Measurements from ENCODE around the gene RTEL1.
"Not testable (repeated sequence)": the region's sequence is repeated elsewhere in the genome, so short reads cannot be mapped to it uniquely, and the experiment has no call there.

The RTEL1 gene, protein sequence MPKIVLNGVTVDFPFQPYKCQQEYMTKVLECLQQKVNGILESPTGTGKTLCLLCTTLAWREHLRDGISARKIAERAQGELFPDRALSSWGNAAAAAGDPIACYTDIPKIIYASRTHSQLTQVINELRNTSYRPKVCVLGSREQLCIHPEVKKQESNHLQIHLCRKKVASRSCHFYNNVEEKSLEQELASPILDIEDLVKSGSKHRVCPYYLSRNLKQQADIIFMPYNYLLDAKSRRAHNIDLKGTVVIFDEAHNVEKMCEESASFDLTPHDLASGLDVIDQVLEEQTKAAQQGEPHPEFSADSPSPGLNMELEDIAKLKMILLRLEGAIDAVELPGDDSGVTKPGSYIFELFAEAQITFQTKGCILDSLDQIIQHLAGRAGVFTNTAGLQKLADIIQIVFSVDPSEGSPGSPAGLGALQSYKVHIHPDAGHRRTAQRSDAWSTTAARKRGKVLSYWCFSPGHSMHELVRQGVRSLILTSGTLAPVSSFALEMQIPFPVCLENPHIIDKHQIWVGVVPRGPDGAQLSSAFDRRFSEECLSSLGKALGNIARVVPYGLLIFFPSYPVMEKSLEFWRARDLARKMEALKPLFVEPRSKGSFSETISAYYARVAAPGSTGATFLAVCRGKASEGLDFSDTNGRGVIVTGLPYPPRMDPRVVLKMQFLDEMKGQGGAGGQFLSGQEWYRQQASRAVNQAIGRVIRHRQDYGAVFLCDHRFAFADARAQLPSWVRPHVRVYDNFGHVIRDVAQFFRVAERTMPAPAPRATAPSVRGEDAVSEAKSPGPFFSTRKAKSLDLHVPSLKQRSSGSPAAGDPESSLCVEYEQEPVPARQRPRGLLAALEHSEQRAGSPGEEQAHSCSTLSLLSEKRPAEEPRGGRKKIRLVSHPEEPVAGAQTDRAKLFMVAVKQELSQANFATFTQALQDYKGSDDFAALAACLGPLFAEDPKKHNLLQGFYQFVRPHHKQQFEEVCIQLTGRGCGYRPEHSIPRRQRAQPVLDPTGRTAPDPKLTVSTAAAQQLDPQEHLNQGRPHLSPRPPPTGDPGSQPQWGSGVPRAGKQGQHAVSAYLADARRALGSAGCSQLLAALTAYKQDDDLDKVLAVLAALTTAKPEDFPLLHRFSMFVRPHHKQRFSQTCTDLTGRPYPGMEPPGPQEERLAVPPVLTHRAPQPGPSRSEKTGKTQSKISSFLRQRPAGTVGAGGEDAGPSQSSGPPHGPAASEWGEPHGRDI (N-terminal part only)

DNA sequence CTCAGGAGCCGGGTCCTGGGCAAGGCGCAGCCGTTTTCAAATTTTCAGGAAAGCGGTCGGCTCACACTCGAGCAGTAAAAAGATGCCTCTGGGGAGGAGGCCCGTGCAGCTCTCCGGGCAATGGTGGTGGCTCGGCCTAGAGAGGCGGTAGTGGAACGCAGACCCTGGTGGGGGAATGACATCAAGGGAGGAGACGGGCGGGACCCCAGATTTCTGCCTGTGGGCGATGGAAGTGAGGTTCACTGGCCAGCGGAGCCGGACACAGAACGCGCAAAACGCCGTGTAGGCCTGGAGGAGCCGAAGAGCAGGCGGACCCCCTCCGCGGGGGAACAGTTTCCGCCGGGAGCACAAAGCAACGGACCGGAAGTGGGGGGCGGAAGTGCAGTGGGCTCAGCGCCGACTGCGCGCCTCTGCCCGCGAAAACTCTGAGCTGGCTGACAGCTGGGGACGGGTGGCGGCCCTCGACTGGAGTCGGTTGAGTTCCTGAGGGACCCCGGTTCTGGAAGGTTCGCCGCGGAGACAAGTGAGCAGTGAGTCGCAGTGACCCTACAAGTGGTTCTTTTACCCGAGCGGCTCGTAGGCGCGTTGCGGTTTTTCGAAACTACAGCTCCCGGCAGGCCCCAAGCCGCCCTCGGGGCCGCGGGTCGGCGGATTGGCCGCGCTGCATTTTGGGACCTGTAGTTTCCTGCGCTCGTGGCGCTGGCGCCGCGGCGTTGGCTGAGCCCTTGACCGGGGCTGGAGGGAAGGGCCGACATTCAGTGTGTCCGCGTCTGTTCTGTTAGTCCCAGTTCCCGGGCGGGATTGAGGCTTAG lies at the start of gene RTEL1:
RTEL1 (plus strand) TSS at position 376 of the 812 bp plus-strand sequence. CDS start 1,091 bp downstream, outside the sequence.
- DNase-seq (peak; percentile 91), ATAC-seq (peak; percentile 90)
- H3K27me3 Mint-ChIP-seq: no peaks in the 10 kb centered on the region
- no peaks in the 10 kb centered on the region for H3K9me3 Mint-ChIP-seq
- peak within 1 kb of the TSS; percentile 90 to 98 for H3K4me3 Mint-ChIP-seq
- H3K4me1 Mint-ChIP-seq: peaks cover 60% of the 10 kb centered on the region
- H3K27ac Mint-ChIP-seq: peak within 1 kb of the TSS; percentile 90 to 97

DNA sequence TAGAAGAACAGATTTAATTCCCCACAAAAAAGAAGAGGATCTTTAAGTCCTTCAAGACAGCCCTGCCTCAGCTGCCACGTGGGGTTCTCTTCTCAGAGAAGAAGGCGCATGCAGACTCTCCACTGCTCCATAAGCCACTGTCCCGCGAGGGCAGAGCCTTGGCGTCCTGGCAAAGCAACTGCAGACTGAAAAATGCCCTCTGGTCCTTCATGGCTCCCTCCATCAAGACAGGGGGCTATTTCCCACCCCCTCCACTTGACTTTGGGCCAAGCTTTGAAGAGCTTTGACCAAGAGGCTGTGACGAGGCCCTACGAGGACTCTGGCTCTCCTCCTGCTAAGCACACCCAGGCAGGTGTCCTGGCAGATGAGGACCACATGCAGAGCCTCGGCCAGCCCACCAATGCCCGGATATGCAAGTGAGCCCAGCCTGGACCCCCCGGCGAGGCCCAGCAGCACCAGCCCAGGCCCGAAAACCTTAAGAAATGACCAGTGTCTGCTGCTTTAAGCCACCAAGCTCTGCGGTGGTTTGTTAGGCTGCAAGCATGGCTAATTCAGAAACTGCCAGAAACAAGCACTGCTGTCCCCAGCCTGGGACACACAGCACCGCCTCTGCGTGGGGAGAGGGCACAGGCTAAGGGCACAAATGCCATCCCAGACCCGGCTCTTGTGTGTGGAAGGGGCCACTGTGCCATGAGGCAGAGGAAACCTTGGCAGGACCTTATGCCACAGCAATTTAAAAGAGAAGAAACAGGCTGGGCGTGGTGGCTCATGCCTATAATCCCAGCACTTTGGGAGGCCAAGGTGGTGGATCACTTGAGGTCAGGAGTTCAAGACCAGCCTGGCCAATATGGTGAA lies 47.3 kb upstream of the RTEL1 start:
- no peak for DNase-seq
- H3K27me3 Mint-ChIP-seq: no peaks in the 10 kb centered on the region
- no peak overlapping the region for H3K4me3 Mint-ChIP-seq
- no peak overlapping the region for H3K27ac Mint-ChIP-seq
- peaks cover 8% of the 10 kb centered on the region for H3K4me1 Mint-ChIP-seq
- no peak for ATAC-seq
- H3K9me3 Mint-ChIP-seq: no peaks in the 10 kb centered on the region

DNA sequence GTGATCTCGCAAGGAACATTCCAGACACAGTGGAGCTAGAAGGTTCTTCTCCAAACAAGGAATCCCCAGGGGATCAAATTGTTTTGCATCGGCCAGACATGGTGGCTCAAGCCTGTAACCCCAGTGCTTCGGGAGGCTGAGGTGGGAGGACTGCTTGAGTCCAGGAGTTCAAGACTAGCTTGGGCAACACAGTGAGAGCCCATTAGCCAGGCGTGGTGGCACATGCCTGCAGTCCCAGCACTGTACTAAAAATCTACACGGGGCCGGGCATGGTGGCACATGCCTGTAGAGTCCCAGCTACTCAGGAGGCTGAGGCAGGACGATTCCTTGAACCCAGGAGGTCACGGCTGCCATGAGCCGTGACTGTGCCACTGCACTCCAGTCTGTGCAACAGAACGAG lies 46.5 kb upstream of the RTEL1 start:
- ATAC-seq (no peak), DNase-seq (no peak)
- no peak overlapping the region for H3K4me3 Mint-ChIP-seq
- H3K27ac Mint-ChIP-seq: no peak overlapping the region
- no peaks in the 10 kb centered on the region for H3K9me3 Mint-ChIP-seq
- no peaks in the 10 kb centered on the region for H3K27me3 Mint-ChIP-seq
- H3K4me1 Mint-ChIP-seq: peaks cover 5% of the 10 kb centered on the region

DNA sequence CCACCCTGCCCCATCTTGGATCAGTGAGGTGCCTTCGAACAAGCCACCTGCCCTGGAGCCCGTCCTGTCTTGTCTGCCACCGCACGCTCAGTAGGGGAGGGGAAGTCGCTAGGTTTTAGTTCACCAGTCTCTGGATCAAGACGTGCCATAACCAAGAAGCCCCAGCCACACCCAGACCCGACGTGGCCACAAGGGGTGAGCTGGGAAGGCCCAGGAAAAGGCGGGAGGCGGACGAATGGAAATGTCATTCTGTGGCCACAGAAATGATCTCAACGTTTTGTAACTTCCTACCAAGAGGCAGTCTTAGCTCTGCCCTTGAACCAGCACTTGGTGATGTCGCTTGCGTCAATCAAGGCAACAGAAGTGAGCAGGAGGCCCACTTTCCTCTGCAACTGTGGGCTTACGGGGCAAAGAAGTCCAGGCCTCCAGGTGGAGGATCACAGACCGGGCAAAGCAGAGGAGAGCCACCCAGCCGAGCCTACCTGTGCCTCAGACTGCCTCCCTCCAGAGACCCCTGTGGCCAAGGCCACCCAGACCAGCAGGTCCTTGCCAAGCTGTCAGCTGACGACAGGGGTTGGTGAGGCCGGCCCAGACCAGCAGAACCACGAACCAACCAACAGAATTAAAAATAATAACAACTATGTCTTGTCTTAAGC lies 45.7 kb upstream of the RTEL1 start:
- no peaks in the 10 kb centered on the region for H3K4me1 Mint-ChIP-seq
- no peak overlapping the region for H3K27ac Mint-ChIP-seq
- no peaks in the 10 kb centered on the region for H3K9me3 Mint-ChIP-seq
- H3K4me3 Mint-ChIP-seq: no peak overlapping the region
- no peak for ATAC-seq
- no peak for DNase-seq
- H3K27me3 Mint-ChIP-seq: no peaks in the 10 kb centered on the region

DNA sequence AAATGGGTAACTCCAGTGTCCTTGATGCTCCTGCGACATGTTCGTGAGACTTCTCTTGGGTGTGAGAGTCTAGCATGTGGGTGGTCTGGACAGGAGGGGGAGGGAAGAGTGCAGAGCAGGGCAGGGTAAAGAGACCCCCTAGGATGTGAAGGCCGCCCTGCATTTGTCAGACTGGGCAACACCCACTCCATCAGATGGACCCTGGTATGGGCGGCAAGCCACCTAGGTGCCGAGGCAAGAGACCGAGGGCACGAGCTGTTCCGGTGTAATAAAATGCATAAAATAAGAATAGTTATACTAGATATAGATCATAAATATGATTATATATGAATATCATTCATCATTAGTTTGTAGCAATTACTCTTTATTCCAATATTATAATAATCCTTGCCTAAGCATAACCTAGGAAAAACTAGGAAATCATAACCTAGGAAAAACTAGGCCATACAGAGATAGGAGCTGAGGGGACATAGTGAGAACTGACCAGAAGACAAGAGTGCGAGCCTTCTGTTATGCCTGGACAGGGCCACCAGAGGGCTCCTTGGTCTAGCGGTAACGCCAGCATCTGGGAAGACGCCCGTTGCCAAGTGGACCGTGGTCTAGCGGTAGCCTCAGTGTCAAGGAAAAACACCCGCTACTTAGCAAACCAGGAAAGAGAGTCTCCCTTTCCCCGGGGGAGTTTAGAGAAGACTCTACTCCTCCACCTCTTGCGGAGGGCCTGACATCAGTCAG lies 44.1 kb upstream of the RTEL1 start:
- ATAC-seq, H3K9me3 Mint-ChIP-seq, DNase-seq, H3K4me1 Mint-ChIP-seq, H3K27me3 Mint-ChIP-seq, H3K4me3 Mint-ChIP-seq: not testable (repeated sequence)
- H3K27ac Mint-ChIP-seq: peak overlapping the region in 1 of 2 donors; percentile 77

DNA sequence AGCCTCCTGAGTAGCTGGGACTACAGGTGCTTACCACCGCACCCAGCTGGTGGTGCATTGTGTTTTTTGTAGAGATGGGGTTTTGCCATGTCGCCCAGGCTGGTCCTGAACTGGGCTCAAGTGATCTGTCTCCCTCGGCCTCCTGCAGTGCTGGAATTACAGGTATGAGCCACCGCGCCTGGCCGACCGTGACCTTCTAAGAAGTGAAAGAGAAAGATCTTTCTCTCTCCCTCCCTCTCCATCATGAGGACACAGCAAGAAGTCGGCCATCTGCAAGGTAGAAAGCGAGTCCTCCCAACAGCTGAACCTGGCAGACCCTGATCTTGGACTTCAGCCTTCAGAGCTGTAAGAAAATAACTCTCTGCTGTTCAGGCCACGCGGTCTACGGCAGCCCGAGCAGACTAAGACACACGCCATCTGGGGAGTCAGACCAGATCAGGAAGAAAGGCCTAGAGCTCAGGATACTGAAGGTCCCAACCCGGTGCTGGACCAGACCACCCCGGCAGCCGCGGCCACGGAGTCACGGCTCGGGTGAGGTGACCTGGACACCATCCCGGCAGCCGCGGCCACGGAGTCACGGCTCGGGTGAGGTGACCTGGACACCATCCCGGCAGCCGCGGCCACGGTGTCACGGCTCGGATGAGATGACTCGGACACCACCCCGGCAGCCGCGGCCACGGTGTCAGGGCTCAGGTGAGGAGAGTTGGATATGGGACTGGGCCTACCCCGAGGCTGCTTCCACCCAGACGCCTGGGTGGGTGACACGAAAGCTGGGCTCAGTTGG lies 40.8 kb upstream of the RTEL1 start:
- no peak for DNase-seq
- Mint-ChIP-seq H3K9me3 (no peaks in the 10 kb centered on the region), H3K4me1 (peaks cover 16% of the 10 kb centered on the region), H3K4me3 (no peak overlapping the region), H3K27me3 (no peaks in the 10 kb centered on the region), H3K27ac (peak overlapping the region in 1 of 2 donors; percentile 83)
- no peak for ATAC-seq

DNA sequence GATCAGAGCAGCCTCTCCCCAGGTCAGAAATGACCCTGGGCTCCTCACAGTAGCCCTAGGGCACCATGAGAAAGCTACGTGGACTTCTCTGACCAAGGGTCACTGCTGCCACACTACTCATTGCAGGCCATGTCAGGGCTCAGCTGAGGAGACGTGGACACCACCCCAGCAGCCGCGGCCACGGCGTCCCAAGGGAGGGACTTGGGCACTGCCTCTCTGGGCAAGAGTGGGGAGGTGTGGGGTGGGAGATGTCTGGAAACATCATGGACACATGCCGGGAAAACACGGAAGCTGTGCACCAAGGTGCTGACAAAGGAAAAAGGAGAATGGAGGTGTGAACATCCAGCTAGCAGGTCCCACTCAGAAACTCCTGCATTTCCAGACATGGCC lies 40.2 kb upstream of the RTEL1 start:
- DNase-seq (no peak), ATAC-seq (no peak)
- Mint-ChIP-seq H3K27ac (no peak overlapping the region), H3K4me3 (no peak overlapping the region), H3K27me3 (no peaks in the 10 kb centered on the region), H3K9me3 (no peaks in the 10 kb centered on the region), H3K4me1 (peaks cover 21% of the 10 kb centered on the region)

DNA sequence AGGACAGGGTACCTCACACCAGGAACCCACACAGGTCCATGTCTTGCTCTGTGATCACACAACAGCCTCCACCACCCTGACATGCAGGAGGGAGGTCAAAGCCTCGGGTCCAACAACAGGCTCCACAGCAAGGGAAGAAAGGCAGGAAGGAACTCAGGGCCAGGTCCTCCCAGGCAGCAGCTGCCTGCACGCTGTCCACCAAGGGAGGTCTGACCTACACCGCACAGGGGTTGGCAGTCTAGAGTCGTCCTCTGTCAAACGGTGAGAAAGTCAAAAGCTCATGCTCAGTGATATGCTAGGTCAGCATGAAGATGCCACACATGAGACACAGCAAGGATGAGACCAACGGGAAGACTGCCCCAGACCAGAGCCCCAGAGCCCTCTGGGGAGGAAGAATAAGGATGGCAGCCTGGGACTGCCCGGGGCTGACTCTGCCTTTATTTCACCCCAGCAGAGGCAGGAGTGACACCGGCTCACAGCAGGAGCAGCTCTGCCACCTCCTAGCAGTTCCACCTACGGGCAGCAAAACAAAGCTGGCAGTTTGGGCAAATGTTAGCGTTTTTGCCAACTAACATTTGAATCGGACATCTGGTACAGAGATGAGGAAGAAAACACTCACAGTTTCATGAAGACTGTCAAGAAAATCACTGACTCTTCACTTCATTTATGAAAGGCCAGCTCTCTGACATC lies 39.7 kb upstream of the RTEL1 start:
- H3K9me3 Mint-ChIP-seq: no peaks in the 10 kb centered on the region
- ATAC-seq (no peak), DNase-seq (no peak)
- H3K27me3 Mint-ChIP-seq: no peaks in the 10 kb centered on the region
- H3K4me1 Mint-ChIP-seq: peaks cover 23% of the 10 kb centered on the region
- H3K27ac Mint-ChIP-seq: no peak overlapping the region
- no peak overlapping the region for H3K4me3 Mint-ChIP-seq

DNA sequence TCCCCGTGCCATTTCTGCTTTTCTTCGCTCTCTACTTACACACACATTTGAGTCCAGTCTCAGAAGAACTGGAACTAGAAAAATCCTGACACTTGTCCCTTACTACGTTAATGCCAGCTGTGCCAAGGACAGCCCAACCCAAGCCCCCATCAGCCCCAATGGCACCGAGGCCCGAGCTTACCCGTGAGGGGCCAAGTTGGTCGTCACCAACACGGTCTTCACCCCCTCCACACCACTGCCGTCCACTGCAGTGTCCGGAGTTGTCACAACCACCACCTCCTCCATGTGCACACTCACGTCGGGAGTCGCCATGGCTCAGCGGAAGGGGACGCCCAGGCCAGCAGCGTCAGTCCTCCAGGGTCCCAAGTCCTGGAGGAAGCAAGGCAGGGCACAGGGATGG lies 39.0 kb upstream of the RTEL1 start:
- no peak for ATAC-seq
- Mint-ChIP-seq H3K4me3 (no peak overlapping the region), H3K9me3 (no peaks in the 10 kb centered on the region), H3K4me1 (peaks cover 23% of the 10 kb centered on the region), H3K27me3 (no peaks in the 10 kb centered on the region), H3K27ac (no peak overlapping the region)
- DNase-seq: no peak

DNA sequence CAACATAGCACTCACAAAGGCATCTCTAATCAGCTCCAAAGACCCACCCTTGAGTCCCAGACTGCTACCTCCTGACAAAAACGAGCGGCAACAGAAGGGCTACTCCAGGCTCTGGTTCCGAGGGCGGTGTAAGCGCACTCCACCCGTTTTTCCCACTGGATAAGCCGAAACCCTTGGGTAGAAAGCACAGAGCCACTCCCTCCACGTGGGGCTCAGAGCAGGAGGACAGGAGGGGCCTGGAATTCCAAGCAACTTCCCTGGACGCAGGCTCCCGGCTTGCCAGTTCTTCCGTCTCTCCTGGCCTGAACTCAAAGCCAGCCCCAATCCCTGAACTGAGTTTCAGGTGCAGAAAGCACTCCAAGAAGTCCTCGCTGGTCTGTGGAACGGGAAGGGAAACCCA lies 38.6 kb upstream of the RTEL1 start:
- Mint-ChIP-seq H3K9me3 (no peaks in the 10 kb centered on the region), H3K27me3 (no peaks in the 10 kb centered on the region), H3K4me3 (no peak overlapping the region), H3K27ac (no peak overlapping the region), H3K4me1 (peaks cover 23% of the 10 kb centered on the region)
- DNase-seq (no peak), ATAC-seq (no peak)

DNA sequence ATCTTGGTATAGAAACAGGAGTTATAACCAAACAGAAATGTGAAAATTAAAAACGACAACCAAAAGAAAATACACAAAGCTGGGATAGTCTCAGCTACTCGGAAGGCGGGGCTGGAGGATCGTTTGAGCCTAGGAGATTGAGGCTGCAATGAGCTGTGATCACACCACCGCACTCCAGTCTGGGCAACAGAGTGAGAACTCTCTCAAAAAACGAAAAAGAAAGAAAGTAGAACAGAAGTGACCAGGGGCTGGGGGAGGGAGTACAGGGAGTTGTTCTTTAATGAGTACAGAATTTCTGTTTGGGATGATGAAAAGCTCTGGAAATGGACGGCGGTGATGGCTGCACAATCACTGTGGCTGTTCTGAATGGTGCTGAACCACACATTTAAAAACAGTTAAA lies 37.1 kb upstream of the RTEL1 start:
- DNase-seq: no peak
- H3K27ac Mint-ChIP-seq: peak overlapping the region in 1 of 2 donors; percentile 28
- H3K27me3 Mint-ChIP-seq: no peaks in the 10 kb centered on the region
- no peak for ATAC-seq
- no peak overlapping the region for H3K4me3 Mint-ChIP-seq
- H3K4me1 Mint-ChIP-seq: peaks cover 34% of the 10 kb centered on the region
- H3K9me3 Mint-ChIP-seq: no peaks in the 10 kb centered on the region

DNA sequence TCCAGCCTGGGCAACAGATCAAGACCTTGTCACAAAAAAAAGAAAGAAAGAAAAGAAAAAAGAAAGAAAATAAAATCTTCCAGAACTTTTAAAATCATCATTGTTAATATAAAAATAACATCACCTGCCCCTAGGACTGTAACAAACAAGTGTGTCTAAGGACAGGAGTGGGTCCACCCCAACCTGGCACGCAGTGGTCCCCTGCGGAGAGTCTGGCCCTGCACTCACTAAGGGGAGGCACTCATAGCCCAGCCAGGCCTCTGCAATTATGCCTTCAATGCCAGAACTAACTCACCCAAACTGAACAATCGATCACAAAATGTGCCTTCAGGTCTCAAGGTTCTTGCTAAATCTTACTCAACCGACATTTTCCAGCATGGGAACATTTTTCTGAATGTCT lies 36.0 kb upstream of the RTEL1 start:
- no peak for DNase-seq
- peaks cover 34% of the 10 kb centered on the region for H3K4me1 Mint-ChIP-seq
- H3K27ac Mint-ChIP-seq: no peak overlapping the region
- H3K27me3 Mint-ChIP-seq: no peaks in the 10 kb centered on the region
- H3K9me3 Mint-ChIP-seq: no peaks in the 10 kb centered on the region
- no peak for ATAC-seq
- H3K4me3 Mint-ChIP-seq: no peak overlapping the region

Measured in stimulated activated naive CD8-positive, alpha-beta T cell treated with anti-CD3 and anti-CD28 coated beads, Interleukin-15, amount 100 ng/mL, for 72 hours (primary cell).